Smooth muscle cell (in vitro differentiated cells): Measurements from ENCODE around the gene ACSS2. TPM values are rescaled to one million over a fixed set of nuclear protein-coding genes. Genes with fewer than 3 reads are reported as not detected.

Source experiments
- DNase-seq: peaks from one replicate; lab custom pipeline; 2025; ENCODE audit not compliant: unreplicated experiment; lab: John Stamatoyannopoulos, UW
- H2AFZ ChIP-seq: fragments of 200-600 bp; sonication (generic); 2 replicates; pipeline ENCODE4 v1.6.0; 2016; ENCODE audit warnings: antibody characterized with exemption, low read depth, mild to moderate bottlenecking
- H3F3A ChIP-seq: fragments of 200-600 bp; sonication (generic); 2 replicates; pipeline ENCODE4 v1.6.0; 2017; ENCODE audit warnings: antibody characterized with exemption, low read depth
- H3K27ac ChIP-seq: fragments of 200-600 bp; sonication (generic); 2 replicates; pipeline ENCODE4 v1.5.1; 2016; ENCODE audit warnings: low read depth, mild to moderate bottlenecking
- H3K27me3 ChIP-seq: fragments of 200-600 bp; sonication (generic); 2 replicates; pipeline ENCODE4 v1.6.1; 2016; ENCODE audit warnings: low read depth, mild to moderate bottlenecking
- H3K36me3 ChIP-seq: fragments of 200-600 bp; sonication (generic); 2 replicates; pipeline ENCODE4 v1.5.1; 2016; ENCODE audit warnings: low read depth
- H3K4me1 ChIP-seq: fragments of 200-600 bp; sonication (generic); 2 replicates; pipeline ENCODE4 v1.5.1; 2016; ENCODE audit warnings: low read depth
- H3K4me2 ChIP-seq: fragments of 200-600 bp; sonication (generic); 2 replicates; pipeline ENCODE4 v1.6.0; 2016; ENCODE audit warnings: mild to moderate bottlenecking
- H3K4me3 ChIP-seq: fragments of 200-600 bp; sonication (generic); 2 replicates; pipeline ENCODE4 v1.5.1; 2016; ENCODE audit warnings: mild to moderate bottlenecking
- H3K79me2 ChIP-seq: fragments of 200-600 bp; sonication (generic); 2 replicates; pipeline ENCODE4 v1.6.0; 2016; ENCODE audit warnings: low read depth, mild to moderate bottlenecking
- H3K9ac ChIP-seq: fragments of 200-600 bp; sonication (generic); 2 replicates; pipeline ENCODE4 v1.6.0; 2016; ENCODE audit warnings: low read depth
- H3K9me3 ChIP-seq: fragments of 200-600 bp; sonication (generic); replicated peaks from 2 replicates; pipeline ENCODE4 v1.5.1; 2016; ENCODE audit warnings: low read depth
- H4K20me1 ChIP-seq: fragments of 200-600 bp; sonication (generic); 2 replicates; pipeline ENCODE4 v1.6.0; 2016; ENCODE audit warnings: low read depth
- CTCF ChIP-seq: fragments of 200-600 bp; sonication (generic); IDR thresholded peaks from 2 replicates; pipeline ENCODE4 v1.5.1; 2017; ENCODE audit warnings: borderline replicate concordance, mild to moderate bottlenecking, antibody characterized with exemption; ENCODE audit not compliant: insufficient read depth, poor library complexity, severe bottlenecking
- WGBS: methylation state at CpG from one replicate; pipeline ENCODE4 v1.1.7; 2016; ENCODE audit warnings: low lambda C conversion rate; 5-methylcytosine and 5-hydroxymethylcytosine counted together
- polyA plus RNA-seq: library from polyadenylated mRNA; unstranded; fragments of >200 nt; fragmentation: Nextera tagmentation; extraction: Ambion mirVana; gene quantifications from 2 replicates; pipeline ENCODE4 v1.2.1, GENCODE V29; 2016
- total RNA-seq: library from RNA; depleted of rRNA; stranded (reverse); fragments of >200 nt; gene quantifications from 2 replicates; pipeline ENCODE4 v1.2.3, GENCODE V29; 2014

ACSS2 gene
- total and polyA plus RNA-seq, 2 experiments from 2014 or later = 35.1 to 37.7 TPM

- H3K9ac ChIP-seq = no peak overlapping the region
Measured at GRCh38 chr20:34970846-34971560, 94.6 kb downstream of the ACSS2 start.

GRCh38 chr20:34971561-34972235 lies 95.3 kb downstream of the ACSS2 start:
- TF ChIP-seq CTCF = no peak
- Histone ChIP-seq H4K20me1 (no peaks in the 10 kb centered on the region), H3K27ac (no peak overlapping the region), H3F3A (no peaks in the 10 kb centered on the region), H3K4me3 (no peak overlapping the region), H3K9ac (no peak overlapping the region), H3K27me3 (peaks cover 3% of the 10 kb centered on the region), H3K4me2 (no peak overlapping the region), H2AFZ (no peak overlapping the region), H3K9me3 (no peaks in the 10 kb centered on the region), H3K79me2 (no peaks in the 10 kb centered on the region), H3K36me3 (no peaks in the 10 kb centered on the region), H3K4me1 (no peaks in the 10 kb centered on the region)
- no peak for DNase-seq
- 75% methylated on average over 6 of the region's 10 CpGs for WGBS

More at GRCh38 chr20:34970846-34971560, 94.6 kb downstream of the ACSS2 start:
- Histone ChIP-seq H3K27ac (no peak overlapping the region), H2AFZ (no peak overlapping the region), H3K4me2 (no peak overlapping the region), H3K27me3 (no peaks in the 10 kb centered on the region), H3K4me3 (no peak overlapping the region), H3K36me3 (no peaks in the 10 kb centered on the region), H3F3A (no peaks in the 10 kb centered on the region), H3K79me2 (no peaks in the 10 kb centered on the region), H4K20me1 (no peaks in the 10 kb centered on the region), H3K9me3 (no peaks in the 10 kb centered on the region), H3K4me1 (no peaks in the 10 kb centered on the region)
- no peak for DNase-seq
- WGBS = 95% methylated on average over 9 of the region's 9 CpGs
- TF ChIP-seq CTCF = no peak

GRCh38 chr20:34974246-34974645 lies 97.8 kb downstream of the ACSS2 start:
- H2AFZ ChIP-seq = no peak overlapping the region
- no peak for TF ChIP-seq CTCF
- peaks cover 3% of the 10 kb centered on the region for H3K27me3 ChIP-seq
- H4K20me1 ChIP-seq = no peaks in the 10 kb centered on the region
- H3K9ac ChIP-seq = no peak overlapping the region
- no peaks in the 10 kb centered on the region for H3K9me3 ChIP-seq
- no peak overlapping the region for H3K27ac ChIP-seq
- no peaks in the 10 kb centered on the region for H3F3A ChIP-seq
- H3K4me1 ChIP-seq = no peaks in the 10 kb centered on the region
- no peaks in the 10 kb centered on the region for H3K36me3 ChIP-seq
- H3K4me2 ChIP-seq = no peak overlapping the region
- H3K4me3 ChIP-seq = no peak overlapping the region
- H3K79me2 ChIP-seq = no peaks in the 10 kb centered on the region
- DNase-seq = no peak
- WGBS = 81% methylated on average over 4 of the region's 4 CpGs
